HG03196 (cell line): ENCODE data around the gene CYTH4.

Experiments
- ATAC-seq: cut with Tn5 transposase; IDR thresholded peaks from one replicate; pipeline ENCODE4 v1.9.1; 2021; ENCODE audit not compliant: unreplicated experiment

CYTH4 gene

DNA sequence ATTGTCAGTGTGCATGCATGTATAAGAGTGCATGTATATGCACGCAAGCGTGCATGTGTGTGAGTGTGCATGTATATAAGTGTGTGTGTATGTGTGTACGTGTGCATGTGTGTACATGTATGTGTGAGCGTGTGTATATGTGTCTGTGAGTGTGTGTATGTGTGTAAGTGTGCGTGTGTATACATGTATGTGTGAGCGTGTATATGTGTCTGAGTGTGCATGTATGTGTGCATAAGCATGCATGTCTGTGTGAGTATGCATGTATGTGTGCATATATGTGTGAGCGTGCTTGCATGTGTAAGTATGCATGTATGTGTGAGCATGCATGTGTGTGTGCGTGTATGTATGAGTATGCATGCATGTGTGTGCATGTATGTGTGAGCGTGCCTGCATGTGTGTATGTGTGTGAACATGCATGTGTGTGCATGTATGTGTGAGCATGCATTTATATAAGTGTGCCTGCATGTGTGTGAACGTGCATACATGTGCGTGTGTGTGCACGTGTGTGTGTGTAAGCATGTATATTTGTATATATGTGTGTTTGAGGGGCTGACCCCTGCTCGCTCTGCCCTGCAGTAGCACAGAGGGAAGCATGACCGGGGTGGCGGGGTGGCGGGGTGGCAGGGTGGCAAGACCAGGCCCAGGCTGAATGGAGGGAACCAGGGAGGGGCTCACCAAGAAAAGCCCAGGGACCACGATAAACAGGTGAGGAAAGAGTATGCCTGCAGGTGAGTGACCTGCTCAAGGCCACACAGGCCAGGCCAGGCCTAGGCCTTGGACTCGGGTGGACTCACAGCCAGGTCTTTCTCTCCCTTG, 26.3 kb downstream of the CYTH4 start:
- no peak for ATAC-seq

- ATAC-seq, result no peak
Observed at GRCh38 chr22:37309211-37310074, 27.1 kb downstream of the CYTH4 start.

DNA sequence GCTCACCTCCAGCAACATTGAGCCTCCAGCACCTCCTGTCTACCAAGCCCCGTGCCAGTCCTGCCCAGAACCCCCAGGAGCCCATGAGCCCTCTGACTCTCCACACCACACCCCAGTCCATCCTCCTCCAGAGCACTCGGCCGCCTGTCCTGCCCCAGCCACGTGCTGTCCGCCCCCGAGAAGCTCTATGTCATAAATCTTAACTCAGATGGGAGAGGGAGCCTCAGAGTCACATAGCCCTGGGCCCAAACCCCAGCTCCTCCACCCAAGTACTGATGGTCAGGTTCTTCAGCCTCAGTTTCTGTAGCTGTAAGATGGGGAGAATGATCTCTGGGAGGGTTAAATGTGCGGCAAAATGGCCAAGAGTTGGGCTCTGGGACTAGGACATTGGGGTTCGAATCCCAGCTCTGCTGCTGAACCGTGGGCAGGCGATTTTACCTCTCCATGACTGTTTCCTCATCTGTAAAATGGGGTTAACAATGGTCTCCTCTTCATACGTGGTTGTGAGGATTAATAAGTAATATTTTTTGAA, 27.8 kb downstream of the CYTH4 start:
- ATAC-seq, result no peak

GRCh38 chr22:37310815-37311595, 28.7 kb downstream of the CYTH4 start:
- no peak for ATAC-seq

DNA sequence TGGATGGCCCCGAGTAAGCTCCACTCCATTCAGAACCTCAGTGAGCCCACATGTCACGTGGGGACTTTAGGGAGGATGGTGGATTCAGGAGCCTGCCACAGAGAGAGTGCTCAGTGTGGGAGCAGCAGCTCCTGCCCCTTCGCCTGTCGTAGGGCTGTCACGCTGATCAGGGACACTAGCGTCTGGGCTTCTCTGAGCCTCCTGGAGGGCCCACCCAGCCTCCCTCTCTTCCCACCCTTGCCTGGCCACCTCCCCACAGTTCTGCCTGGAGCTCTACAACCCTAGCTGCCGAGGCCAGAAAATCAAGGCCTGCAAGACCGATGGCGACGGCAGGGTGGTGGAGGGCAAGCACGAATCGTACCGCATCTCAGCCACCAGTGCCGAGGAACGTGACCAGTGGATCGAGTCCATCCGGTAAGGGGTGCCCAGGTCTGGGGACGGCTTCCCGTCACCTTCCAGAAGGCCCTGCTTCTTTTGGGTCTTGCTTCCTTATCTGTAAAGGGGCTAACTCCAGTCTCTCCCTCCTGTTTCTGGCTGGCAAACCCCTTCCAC, 29.5 kb downstream of the CYTH4 start:
- no peak for ATAC-seq

DNA sequence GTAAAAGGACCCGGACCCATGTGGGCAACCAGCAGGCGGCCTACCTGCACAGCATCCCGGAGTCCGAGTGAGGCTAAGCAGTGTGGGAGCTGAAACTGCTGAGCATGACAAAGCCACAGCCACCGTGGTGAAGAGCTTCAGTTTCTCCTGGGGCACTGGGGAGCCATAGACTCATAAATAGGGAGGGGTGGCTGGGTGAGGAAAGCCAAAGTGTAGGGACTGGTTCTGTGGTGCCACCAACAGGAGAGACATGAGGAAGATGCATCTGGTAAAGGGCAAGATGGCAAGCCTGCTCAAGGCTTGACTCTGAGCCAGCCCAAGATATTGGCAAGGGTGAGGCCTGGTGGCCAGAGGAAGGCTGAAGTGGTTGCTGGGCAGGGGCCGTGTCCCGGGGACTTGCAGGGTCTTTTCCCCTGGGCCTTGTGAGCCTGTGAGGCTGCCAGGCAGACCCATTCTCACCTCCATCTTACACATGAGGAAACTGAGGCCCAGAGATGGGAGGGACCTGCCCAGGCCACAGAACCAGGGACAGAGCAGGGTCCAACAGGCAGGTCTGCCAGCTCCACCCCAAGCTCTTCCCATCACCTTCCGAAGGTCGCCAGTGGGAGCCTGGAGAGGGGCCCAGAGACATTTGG, 30.4 kb downstream of the CYTH4 start:
- ATAC-seq, result no peak

DNA sequence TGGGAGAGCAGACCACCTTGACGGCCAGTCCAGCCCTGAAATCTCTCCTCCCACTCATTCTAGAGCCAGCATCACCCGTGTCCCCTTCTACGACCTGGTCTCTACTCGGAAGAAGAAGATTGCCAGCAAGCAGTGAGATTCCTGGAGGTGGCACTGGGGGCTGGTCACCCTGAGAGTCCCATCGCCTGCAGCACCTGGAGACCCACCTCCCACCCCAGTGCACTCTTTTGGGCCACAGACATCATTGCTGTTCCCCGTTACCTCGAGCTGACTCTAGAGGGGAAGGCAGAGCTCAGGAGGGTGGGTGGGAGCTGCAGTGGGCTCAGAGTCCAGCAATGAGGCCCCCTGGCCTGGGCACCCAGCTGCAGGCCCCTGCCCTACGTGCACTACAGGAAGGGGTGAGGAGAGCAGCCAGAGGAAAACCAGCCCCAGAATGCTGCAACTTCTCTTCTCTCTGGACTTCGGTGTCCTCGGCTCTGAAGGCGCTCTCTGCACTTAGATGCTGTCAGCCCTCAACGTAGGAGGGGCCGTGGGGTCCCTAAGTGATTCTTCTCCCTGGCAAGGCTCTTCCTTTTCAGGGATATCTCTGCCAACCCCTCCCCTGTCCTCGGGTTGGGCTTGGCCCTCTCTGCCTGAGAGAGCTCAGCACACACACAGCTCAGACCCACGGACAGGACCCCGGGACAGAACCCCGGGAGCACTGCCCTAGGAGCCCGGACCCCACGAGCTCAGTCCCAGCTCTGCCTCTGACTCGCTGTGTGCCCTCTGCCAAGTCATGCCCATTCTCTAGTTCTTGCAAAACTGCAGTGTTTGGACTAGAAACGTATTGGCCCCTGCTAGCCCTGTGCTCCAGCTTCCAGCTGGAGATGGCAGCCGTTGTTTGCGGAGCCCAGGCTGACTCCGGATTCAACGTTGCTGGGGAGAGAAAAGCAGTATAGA, 31.3 kb downstream of the CYTH4 start:
- ATAC-seq, result no peak

DNA sequence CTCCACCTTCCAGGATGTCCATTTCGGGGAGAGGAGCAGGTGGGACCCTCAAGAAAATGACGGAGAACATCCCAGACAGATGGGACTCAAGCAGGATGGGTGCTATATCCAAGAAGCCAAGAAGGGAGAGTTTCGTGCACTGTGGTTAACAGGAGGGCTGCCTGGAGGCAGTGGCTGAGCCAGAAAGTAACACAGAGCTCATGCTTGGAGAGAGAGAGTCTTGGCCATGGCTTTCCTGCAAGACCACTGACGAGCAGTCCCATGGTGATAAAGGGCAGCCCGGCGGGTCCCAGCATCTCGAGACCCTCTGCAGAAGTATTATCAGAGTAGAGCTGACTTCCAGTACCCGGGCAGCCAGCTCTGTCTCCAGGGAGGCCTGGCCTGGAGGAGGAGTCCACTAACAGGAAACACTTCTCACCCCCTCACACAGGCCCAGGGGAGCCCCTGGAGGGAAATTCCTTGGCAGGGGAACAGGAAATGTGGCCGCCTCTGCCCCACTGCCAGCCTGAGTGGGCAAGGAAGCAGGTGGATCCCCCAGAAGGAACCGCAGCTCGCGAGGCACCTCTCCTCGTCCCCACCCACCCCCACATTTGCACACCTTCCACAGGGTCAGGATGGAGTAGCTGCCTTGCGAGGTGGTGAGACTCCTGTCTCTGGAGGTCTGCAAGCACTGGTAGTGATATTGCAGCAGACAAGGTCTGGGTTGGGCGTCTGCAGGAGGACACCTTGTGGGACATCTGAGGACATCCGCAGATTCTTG, 32.2 kb downstream of the CYTH4 start:
- peak; percentile 32 for ATAC-seq

- no peak for ATAC-seq
Observed at GRCh38 chr22:37316405-37316804, 34.1 kb downstream of the CYTH4 start.

DNA sequence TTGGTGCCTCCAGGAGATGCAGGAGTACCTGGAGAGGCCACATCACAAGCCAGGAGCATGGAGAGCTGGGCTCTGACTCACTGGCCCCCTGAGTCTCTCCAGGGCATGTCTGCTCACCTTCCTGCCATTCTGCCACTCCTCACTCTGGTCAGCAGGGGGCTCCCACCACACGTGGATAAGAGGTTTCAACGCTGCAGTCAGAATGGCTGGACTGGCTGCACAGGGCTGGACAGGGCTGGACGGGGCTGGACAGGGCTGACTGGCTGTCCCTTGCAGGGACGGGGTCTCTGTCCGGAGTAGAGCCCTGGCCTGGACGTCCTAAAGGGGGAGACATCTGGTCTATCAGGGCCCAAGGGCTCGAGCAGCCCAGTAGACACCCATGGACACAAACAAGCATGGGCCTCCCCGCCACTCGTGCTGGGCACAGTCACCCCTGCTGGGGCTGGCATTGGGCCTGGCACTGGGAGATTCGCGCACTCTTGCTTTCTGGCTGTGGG, 34.6 kb downstream of the CYTH4 start:
- no peak for ATAC-seq

DNA sequence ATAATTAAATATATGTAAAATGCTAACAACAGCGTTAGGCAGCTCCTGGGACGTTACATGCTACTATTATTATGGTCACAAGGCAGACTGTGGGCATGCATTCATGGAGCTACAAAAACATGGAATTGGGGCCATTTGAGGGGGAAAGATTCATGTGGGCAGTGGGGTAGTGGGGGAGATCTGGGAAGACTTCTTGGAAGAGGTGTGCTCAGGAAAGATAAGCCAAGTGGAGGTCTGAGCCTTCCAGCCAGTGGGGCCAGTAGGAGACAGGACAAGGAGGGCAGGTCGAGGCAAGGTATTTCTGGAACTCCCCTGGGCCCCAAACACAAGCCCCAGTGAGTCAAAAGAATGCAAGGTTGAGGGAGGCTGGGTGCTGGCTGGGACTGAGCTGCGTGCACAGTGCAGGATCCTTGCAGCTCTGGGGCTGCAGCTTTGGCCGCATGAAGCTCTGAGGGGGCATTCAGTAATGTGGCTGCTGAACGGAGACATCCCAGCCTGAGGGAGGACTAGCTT, 35.4 kb downstream of the CYTH4 start:
- no peak for ATAC-seq

- ATAC-seq, result no peak
Observed at GRCh38 chr22:37318364-37319109, 36.2 kb downstream of the CYTH4 start.

- ATAC-seq, result no peak
Observed at GRCh38 chr22:37319469-37319868, 37.2 kb downstream of the CYTH4 start.

DNA sequence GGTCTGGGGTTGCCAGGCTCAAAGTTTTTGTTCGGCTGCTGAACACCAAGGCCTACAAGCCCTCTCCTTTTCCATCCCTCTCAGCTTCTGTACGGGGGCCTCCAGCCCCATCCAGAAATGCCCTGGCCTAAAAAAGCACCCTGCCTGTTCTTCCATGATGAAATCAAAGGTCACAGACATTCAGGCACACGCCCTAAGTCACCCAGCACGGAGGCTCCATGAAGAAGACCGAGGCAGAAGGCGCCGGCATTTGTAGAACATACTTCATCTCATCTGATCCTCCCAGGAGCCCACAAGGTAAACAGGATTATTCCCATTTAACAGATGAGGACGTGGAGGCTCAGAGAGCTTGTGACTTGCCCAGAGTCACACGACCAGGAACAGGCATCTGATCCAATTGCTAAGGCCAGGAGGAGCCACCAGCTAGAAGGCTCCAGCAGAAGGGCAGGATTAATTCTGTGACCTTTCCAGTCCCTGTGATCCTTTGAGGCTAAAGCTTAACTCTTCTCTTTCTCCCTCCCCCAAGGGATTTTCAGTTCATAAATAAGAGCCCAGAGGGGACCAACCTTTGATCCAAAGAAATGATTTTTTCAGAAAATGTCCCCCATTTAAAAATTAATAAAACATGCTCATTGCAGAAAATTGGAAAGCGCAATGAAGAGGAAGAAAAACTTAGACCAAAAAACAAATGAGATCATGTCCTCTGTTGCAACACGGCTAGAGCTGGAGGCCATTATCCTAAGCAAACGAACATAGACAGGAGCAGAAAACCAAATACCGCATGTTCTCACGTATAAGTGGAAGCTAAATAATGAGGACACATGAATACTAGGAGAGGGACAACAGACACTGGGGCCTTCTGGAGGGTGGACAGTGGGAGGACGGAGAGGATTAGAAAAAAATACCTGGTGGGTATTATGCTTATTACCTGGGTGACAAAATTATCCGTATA, 38.7 kb downstream of the CYTH4 start:
- ATAC-seq, result no peak

DNA sequence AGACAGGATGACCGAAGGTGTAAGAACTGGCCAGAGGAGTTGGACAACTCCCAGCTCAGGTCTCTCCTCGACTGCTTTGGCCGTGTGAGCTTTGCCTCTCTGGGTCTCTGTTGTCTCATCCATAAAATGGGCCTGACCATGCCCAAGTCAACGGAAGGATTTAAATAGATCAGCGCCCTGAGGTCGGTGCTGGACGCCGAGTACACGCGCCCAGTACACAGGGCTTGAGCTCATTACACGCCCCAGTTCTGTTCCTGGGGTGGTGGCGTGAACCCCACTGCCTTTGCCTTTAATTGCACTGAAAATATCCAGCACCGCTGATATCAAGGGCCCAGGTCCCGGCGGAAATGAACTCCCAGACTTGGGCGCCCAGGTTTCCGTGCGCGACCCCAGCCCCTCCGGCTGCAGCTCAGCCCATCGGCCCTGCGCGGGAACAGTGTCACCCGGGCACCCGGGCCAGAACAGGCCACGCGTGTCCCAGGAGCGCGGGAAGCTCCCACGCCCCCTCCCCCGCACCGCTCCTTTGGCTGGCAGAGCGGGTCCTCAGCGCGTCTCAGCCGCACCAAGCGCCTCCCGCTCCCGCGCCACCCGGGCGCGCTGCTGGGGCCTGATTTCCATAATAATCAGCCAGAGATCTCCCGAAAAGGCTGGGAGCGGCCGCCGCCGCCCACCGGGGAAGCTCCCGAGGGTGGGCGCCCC, 42.2 kb downstream of the CYTH4 start:
- ATAC-seq, result no peak

DNA sequence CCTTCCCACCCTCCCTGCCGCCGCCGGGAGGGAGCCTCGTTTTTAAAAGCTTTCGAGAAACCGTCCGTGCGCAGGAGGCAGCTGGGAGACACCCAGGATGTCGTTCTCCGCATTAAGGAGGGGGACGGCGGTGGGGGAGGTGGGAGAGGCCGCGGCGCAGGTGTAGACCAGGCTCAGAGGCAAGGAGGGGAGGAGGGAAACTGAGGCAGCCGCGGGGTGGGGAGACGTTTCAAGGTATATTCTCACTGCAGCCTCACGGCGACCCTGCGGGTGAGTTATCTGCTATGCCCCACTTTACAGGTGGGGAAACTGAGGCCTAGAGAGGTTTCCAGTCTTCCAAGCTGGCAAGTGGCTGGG, 42.7 kb downstream of the CYTH4 start:
- ATAC-seq, result no peak
